IMR-90 (cell line): Measurements from ENCODE around the gene LHFPL6. TPM values are rescaled to one million over a fixed set of nuclear protein-coding genes. Genes with fewer than 3 reads are reported as not detected.
A peak's percentile ranks its signal among the peaks of the same experiment; 100 is the strongest.

Experiments used
- ATAC-seq: fragments of 200-7000 bp; cut with Tn5 transposase; 2 replicates; pipeline ENCODE4 v1.9.1; 2020; ENCODE audit warnings: low read depth, mild to moderate bottlenecking, moderate library complexity
- BruUV-seq: library from RNA; stranded (reverse); fragments of 400-500 nt; replicated peaks from 2 replicates; lab custom pipeline; 2021; lab: Mats Ljungman, UMichigan
- CTCF ChIA-PET: fragments of 300-600 bp; formaldehyde crosslinking; extraction: SDS; loops from one replicate; lab custom pipeline; 2021; ENCODE audit warnings: antibody characterized with exemption; lab: Yijun Ruan, JAX
- POLR2A ChIA-PET: fragments of 300-600 bp; sonication (Branson Sonifier 250); formaldehyde crosslinking; loops from one replicate; lab custom pipeline; 2022; ENCODE audit warnings: antibody characterized with exemption; ENCODE audit not compliant: unreplicated experiment; lab: Charles Lee
- DNase-seq: peaks from one replicate; pipeline ENCODE4 v3.0.0; 2013
- H2AFZ ChIP-seq: replicated peaks from 2 replicates; pipeline ENCODE3; 2013; ENCODE audit warnings: low read length, mild to moderate bottlenecking; ENCODE audit not compliant: poor library complexity
- H2AK5ac ChIP-seq: 2 replicates; pipeline ENCODE4 v1.6.1; 2013; ENCODE audit warnings: low read depth, low read length, inconsistent platforms
- H2AK9ac ChIP-seq: replicated peaks from 2 replicates; pipeline ENCODE3; 2013; ENCODE audit warnings: mild to moderate bottlenecking, low read depth, low read length, moderate library complexity; ENCODE audit not compliant: poor library complexity
- H2BK120ac ChIP-seq: 2 replicates; pipeline ENCODE4 v1.6.1; 2013; ENCODE audit warnings: low read depth, low read length, inconsistent platforms
- H2BK15ac ChIP-seq: 3 replicates; pipeline ENCODE4 v1.6.1; 2013; ENCODE audit warnings: low read depth, low read length, inconsistent platforms
- H2BK20ac ChIP-seq: 2 replicates; pipeline ENCODE4 v1.6.1; 2013; ENCODE audit warnings: low read depth, mild to moderate bottlenecking, inconsistent platforms, low read length, moderate library complexity
- H2BK5ac ChIP-seq: 2 replicates; pipeline ENCODE4 v1.6.1; 2013; ENCODE audit warnings: mild to moderate bottlenecking, low read depth, low read length, inconsistent platforms; ENCODE audit not compliant: poor library complexity, severe bottlenecking
- H3K14ac ChIP-seq: replicated peaks from 2 replicates; pipeline ENCODE4 v1.6.1; 2013; ENCODE audit warnings: low read depth, low read length, inconsistent platforms
- H3K18ac ChIP-seq: 2 replicates; pipeline ENCODE4 v1.6.1; 2013; ENCODE audit warnings: low read depth, low read length, control low read depth
- H3K23ac ChIP-seq: 2 replicates; pipeline ENCODE4 v1.6.1; 2013; ENCODE audit warnings: low read depth, low read length, inconsistent platforms
- H3K27ac ChIP-seq: 2 replicates; pipeline ENCODE4 v1.5.1; 2013; ENCODE audit warnings: mild to moderate bottlenecking, control low read depth, low read length; ENCODE audit not compliant: insufficient read depth
- H3K27me3 ChIP-seq: 2 replicates; pipeline ENCODE4 v1.6.1; 2013; ENCODE audit warnings: low read length; ENCODE audit not compliant: control insufficient read depth, insufficient read depth
- H3K36me3 ChIP-seq: 2 replicates; pipeline ENCODE4 v1.6.1; 2013; ENCODE audit warnings: low read length, mixed read lengths; ENCODE audit not compliant: control insufficient read depth, insufficient read depth
- H3K4ac ChIP-seq: 2 replicates; pipeline ENCODE4 v1.6.1; 2013; ENCODE audit warnings: low read depth, low read length, inconsistent platforms
- H3K4me1 ChIP-seq: 2 replicates; pipeline ENCODE4 v1.6.1; 2013; ENCODE audit warnings: low read length, mixed read lengths; ENCODE audit not compliant: control insufficient read depth, insufficient read depth
- H3K4me2 ChIP-seq: 2 replicates; pipeline ENCODE4 v1.6.1; 2013; ENCODE audit warnings: low read depth, mild to moderate bottlenecking, control low read depth, low read length, moderate library complexity
- H3K4me3 ChIP-seq: 2 replicates; pipeline ENCODE4 v1.5.1; 2013; ENCODE audit warnings: low read depth, mild to moderate bottlenecking, control low read depth, low read length, moderate library complexity; ENCODE audit not compliant: insufficient read depth
- H3K56ac ChIP-seq: 2 replicates; pipeline ENCODE4 v1.6.1; 2013; ENCODE audit warnings: low read length, inconsistent platforms; ENCODE audit not compliant: insufficient read depth; ENCODE audit errors: extremely low read depth
- H3K79me1 ChIP-seq, 2 experiments: 2 replicates each; pipeline ENCODE4 v1.6.1; 2013; ENCODE audit warnings: low read length in 2 of 2, inconsistent platforms in 1 of 2, low read depth in 1 of 2
- H3K9ac ChIP-seq: 2 replicates; pipeline ENCODE4 v1.6.1; 2013; ENCODE audit warnings: low read depth, low read length, control low read depth
- H3K9me1 ChIP-seq: 2 replicates; pipeline ENCODE4 v1.6.1; 2013; ENCODE audit warnings: low read length, inconsistent platforms; ENCODE audit not compliant: insufficient read depth
- H3K9me3 ChIP-seq: 2 replicates; pipeline ENCODE4 v1.6.1; 2013; ENCODE audit warnings: low read length; ENCODE audit not compliant: control insufficient read depth, insufficient read depth
- H4K20me1 ChIP-seq: 2 replicates; pipeline ENCODE4 v1.6.1; 2013; ENCODE audit warnings: low read length, inconsistent platforms; ENCODE audit not compliant: insufficient read depth
- H4K5ac ChIP-seq: 2 replicates; pipeline ENCODE4 v1.6.1; 2013; ENCODE audit warnings: mild to moderate bottlenecking, low read depth, low read length, control low read depth
- H4K8ac ChIP-seq, 2 experiments: 2 replicates each; pipeline ENCODE4 v1.6.1; 2013; ENCODE audit warnings: low read depth in 2 of 2, low read length in 2 of 2, control low read depth in 1 of 2, inconsistent platforms in 1 of 2
- H4K91ac ChIP-seq: 2 replicates; pipeline ENCODE4 v1.6.1; 2013; ENCODE audit warnings: low read depth, low read length, inconsistent platforms; ENCODE audit not compliant: insufficient read depth
- BHLHE40 ChIP-seq: fragments of 150-350 bp; IDR thresholded peaks from 2 replicates; pipeline ENCODE4 v1.6.1; 2016; ENCODE audit warnings: mild to moderate bottlenecking, low read depth, low read length
- CEBPB ChIP-seq: IDR thresholded peaks from 2 replicates; pipeline ENCODE4 v1.6.1; 2012; ENCODE audit warnings: low read depth, low read length, improper control_type of control experiment
- CHD1 ChIP-seq: IDR thresholded peaks from 2 replicates; pipeline ENCODE4 v1.6.1; 2012; ENCODE audit warnings: low read depth, low read length, improper control_type of control experiment
- CTCF ChIP-seq: conservative IDR thresholded peaks from 2 replicates; pipeline ENCODE4 v1.5.1; 2012; ENCODE audit warnings: mild to moderate bottlenecking, low read depth, low read length, improper control_type of control experiment
- ELK1 ChIP-seq: fragments of 150-350 bp; IDR thresholded peaks from 2 replicates; pipeline ENCODE4 v1.6.1; 2016; ENCODE audit warnings: low read depth, mild to moderate bottlenecking, low read length, moderate library complexity, borderline replicate concordance
- FOS ChIP-seq: fragments of 150-350 bp; IDR thresholded peaks from 2 replicates; pipeline ENCODE4 v1.6.1; 2016; ENCODE audit warnings: low read depth, low read length
- MAFK ChIP-seq: IDR thresholded peaks from 2 replicates; pipeline ENCODE4 v1.6.1; 2012; ENCODE audit warnings: low read depth, low read length, improper control_type of control experiment
- MAZ ChIP-seq: IDR thresholded peaks from 2 replicates; pipeline ENCODE4 v1.6.1; 2012; ENCODE audit warnings: low read depth, mild to moderate bottlenecking, low read length, improper control_type of control experiment, moderate library complexity, borderline replicate concordance
- MXI1 ChIP-seq: IDR thresholded peaks from 2 replicates; pipeline ENCODE4 v1.6.1; 2012; ENCODE audit warnings: low read depth, mild to moderate bottlenecking, low read length, moderate library complexity, borderline replicate concordance
- NFE2L2 ChIP-seq: fragments of 150-350 bp; IDR thresholded peaks from 2 replicates; pipeline ENCODE4 v1.6.1; 2016; ENCODE audit warnings: low read depth, mild to moderate bottlenecking, low read length
- POLR2A ChIP-seq: IDR thresholded peaks from 2 replicates; pipeline ENCODE4 v1.6.1; 2012; ENCODE audit warnings: mild to moderate bottlenecking, low read depth, low read length
- RAD21 ChIP-seq: IDR thresholded peaks from 2 replicates; pipeline ENCODE4 v1.6.1; 2012; ENCODE audit warnings: low read length, improper control_type of control experiment
- RCOR1 ChIP-seq: IDR thresholded peaks from 2 replicates; pipeline ENCODE4 v1.6.1; 2012; ENCODE audit warnings: mild to moderate bottlenecking, low read length, improper control_type of control experiment; ENCODE audit not compliant: insufficient replicate concordance
- RFX5 ChIP-seq: IDR thresholded peaks from 2 replicates; pipeline ENCODE4 v1.8.0; 2012; ENCODE audit warnings: low read depth, mild to moderate bottlenecking, low read length, moderate library complexity
- SMC3 ChIP-seq: fragments of 150-350 bp; IDR thresholded peaks from 2 replicates; pipeline ENCODE4 v1.6.1; 2016; ENCODE audit warnings: low read depth, mild to moderate bottlenecking, antibody characterized with exemption, low read length, moderate library complexity
- WGBS, 2 experiments: methylation state at CpG; one replicate each; pipeline versions ENCODE4 v1.1.5 to v1.1.7; 2013; ENCODE audit warnings: missing lambda C conversion rate in 2 of 2; ENCODE audit not compliant: insufficient read length in 1 of 2; ENCODE audit errors: extremely low coverage in 2 of 2; 5-methylcytosine and 5-hydroxymethylcytosine counted together
- dilution Hi-C: fragments of 300-500 bp; cut with HindIII; formaldehyde crosslinking; loops from one replicate; pipeline ENCODE4 v1.14.3; 2018; ENCODE audit warnings: low sequenced_read_pairs; ENCODE audit not compliant: unreplicated experiment
- in situ Hi-C: fragments of 300-500 bp; cut with MboI; formaldehyde crosslinking; loops from 3 replicates; pipeline ENCODE4 v1.14.3; 2019; ENCODE audit warnings: low sequenced_read_pairs, inconsistent platforms, mixed read lengths
- intact Hi-C: fragments of 100-400 bp; cut with micrococcal nuclease; formaldehyde crosslinking; loops from 2 replicates; pipeline ENCODE4 v1.10.0; 2022
- polyA plus RNA-seq, 3 experiments: library from polyadenylated mRNA; depleted of rRNA; stranded (reverse); fragments of >200 nt; gene quantifications; 2 replicates each; pipeline ENCODE4 v1.2.3, GENCODE V29; 2012; ENCODE audit warnings: low replicate concordance in 1 of 3
- total RNA-seq: library from RNA; depleted of rRNA; stranded (reverse); fragments of >200 nt; gene quantifications from 2 replicates; pipeline ENCODE4 v1.2.3, GENCODE V29; 2012
- TF ChIP-seq, protein P1 (sequence below): fragments of 150-350 bp; IDR thresholded peaks from 2 replicates; pipeline ENCODE4 v1.6.1; 2017; ENCODE audit warnings: mild to moderate bottlenecking, antibody characterized with exemption, low read length, low read depth

LHFPL6 gene
- total and polyA plus RNA-seq, 2 of the 4 experiments (the other 2 are of a cell fraction): 24.7 to 36.1 TPM

DNA sequence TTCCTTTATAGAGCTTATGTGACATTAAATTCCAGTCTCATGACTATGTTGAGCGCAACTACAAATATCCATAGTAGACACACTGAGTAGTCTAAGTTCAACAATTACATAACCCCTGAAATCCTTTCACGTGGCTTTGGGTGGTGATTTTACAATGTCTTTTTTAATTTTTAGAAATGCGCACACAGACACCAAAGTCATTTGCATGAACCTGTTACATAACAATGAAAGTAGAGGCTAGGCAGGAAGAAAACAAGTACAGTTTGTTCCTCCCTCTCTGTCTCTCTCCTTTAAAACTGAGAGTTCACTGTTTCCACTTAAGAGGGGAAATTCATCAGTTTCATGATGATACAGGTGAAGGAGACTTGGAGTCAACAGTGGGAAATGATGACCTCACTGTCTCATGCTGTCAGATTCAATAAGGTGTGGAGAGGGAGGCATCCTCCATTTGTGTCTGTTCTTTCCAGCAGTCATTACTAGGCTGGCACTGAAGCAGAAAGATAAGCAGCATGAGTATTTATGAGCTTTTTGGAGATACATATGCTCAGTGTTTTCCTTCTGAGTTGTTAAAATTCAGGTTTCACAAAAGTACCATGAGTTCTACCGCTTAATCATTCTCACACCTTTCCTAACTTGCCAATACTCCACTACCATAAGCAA, 201.8 kb downstream of the LHFPL6 start:
- Histone ChIP-seq H4K20me1 (no peaks in the 10 kb centered on the region), H3K9ac (no peak overlapping the region)

More for the DNA sequence above, 201.8 kb downstream of the LHFPL6 start:
- Histone ChIP-seq H3K23ac (no peak overlapping the region), H3K18ac (no peak overlapping the region), H2AK5ac (no peak overlapping the region), H4K91ac (no peak overlapping the region), H3K4ac (no peak overlapping the region), H3K79me1 (peaks cover 9 to 12% of the 10 kb centered on the region in 2 experiments; a peak in 2 of 4 replicates), H3K56ac (no peak overlapping the region), H2BK5ac (no peak overlapping the region), H2AFZ (no peak overlapping the region), H3K36me3 (no peaks in the 10 kb centered on the region), H2BK20ac (no peak overlapping the region), H2BK15ac (no peak overlapping the region), H3K4me3 (no peak overlapping the region), H3K4me1 (peaks cover 3% of the 10 kb centered on the region; the same call in 1 of the 2 replicates), H4K8ac (no peak overlapping the region), H3K27me3 (no peaks in the 10 kb centered on the region), H3K14ac (0 out of 2 replicates have a peak overlapping the region, but pooled peaks have one; percentile 29), H3K27ac (no peak overlapping the region), H2BK120ac (no peak overlapping the region), H3K4me2 (no peak overlapping the region), H2AK9ac (no peak overlapping the region), H3K9me3 (no peaks in the 10 kb centered on the region), H3K9me1 (peaks cover 5% of the 10 kb centered on the region; the same call in 1 of the 2 replicates), H4K5ac (no peak overlapping the region)
- no CpG with 5 or more reads among the region's 4 CpGs for WGBS, 2 experiments
- intact Hi-C loops (no loop called here), dilution Hi-C loops (no loop called here), in situ Hi-C loops (no loop called here)
- no peak for ATAC-seq
- POLR2A ChIA-PET: interaction anchor here (0.6 kb wide), 1 partner anchor 22 kb away, joined by 3 read pairs; no protein-coding TSS in a partner anchor
- TF ChIP-seq MAFK (no peak), FOS (no peak), POLR2A (no peak), BHLHE40 (no peak), RCOR1 (no peak), SMC3 (no peak), RAD21 (no peak), CTCF (no peak), RFX5 (no peak), NFE2L2 (no peak), CHD1 (no peak), CEBPB (no peak), MXI1 (no peak), MAZ (no peak), ELK1 (no peak)
- TF ChIP-seq, protein P1, sequence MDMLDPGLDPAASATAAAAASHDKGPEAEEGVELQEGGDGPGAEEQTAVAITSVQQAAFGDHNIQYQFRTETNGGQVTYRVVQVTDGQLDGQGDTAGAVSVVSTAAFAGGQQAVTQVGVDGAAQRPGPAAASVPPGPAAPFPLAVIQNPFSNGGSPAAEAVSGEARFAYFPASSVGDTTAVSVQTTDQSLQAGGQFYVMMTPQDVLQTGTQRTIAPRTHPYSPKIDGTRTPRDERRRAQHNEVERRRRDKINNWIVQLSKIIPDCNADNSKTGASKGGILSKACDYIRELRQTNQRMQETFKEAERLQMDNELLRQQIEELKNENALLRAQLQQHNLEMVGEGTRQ: no peak
- DNase-seq: no peak
- CTCF ChIA-PET: no interaction called here
- no TSS peak for BruUV-seq
